ENCODE data around the gene PRKCD.
A peak's percentile ranks its signal among the peaks of the same experiment; 100 is the strongest.

Gene PRKCD

GRCh38 chr3:53188720-53189119 is 27.7 kb downstream of the PRKCD start:
- no peak for DNase-seq (ENCODE audit: low read depth in 1 of 2, low spot score in 1 of 2)

GRCh38 chr3:53189276-53189675 is 28.3 kb downstream of the PRKCD start:
- DNase-seq (ENCODE audit: low read depth in 1 of 2, low spot score in 1 of 2) = no peak

DNA sequence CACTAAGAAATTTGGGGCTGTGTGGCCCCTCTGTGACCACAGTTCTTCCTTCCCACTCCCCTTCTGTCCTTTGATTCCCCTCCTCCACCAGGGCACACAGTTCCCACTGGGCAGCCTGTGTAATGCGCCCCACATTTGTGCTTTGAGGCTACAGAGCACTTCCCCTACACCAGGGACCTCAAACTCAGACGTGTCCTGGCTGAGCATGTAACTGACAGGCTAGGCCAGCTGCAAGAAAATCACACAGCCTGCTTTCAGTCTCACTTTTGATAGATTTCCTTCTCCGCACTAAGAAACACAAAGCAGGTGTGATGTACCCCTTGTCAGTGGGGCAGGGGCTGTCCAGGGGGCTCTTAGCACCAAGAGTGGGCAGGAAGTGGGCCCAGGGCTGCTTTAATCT is 29.6 kb downstream of the PRKCD start:
- DNase-seq (ENCODE audit: low read depth in 1 of 2, low spot score in 1 of 2) = no peak

GRCh38 chr3:53191836-53192480 is 30.9 kb downstream of the PRKCD start:
- DNase-seq (ENCODE audit: low read depth in 1 of 2, low spot score in 1 of 2) = no peak

GRCh38 chr3:53192608-53193007 is 31.6 kb downstream of the PRKCD start:
- no peak for DNase-seq (ENCODE audit: low read depth in 1 of 2, low spot score in 1 of 2)

DNA sequence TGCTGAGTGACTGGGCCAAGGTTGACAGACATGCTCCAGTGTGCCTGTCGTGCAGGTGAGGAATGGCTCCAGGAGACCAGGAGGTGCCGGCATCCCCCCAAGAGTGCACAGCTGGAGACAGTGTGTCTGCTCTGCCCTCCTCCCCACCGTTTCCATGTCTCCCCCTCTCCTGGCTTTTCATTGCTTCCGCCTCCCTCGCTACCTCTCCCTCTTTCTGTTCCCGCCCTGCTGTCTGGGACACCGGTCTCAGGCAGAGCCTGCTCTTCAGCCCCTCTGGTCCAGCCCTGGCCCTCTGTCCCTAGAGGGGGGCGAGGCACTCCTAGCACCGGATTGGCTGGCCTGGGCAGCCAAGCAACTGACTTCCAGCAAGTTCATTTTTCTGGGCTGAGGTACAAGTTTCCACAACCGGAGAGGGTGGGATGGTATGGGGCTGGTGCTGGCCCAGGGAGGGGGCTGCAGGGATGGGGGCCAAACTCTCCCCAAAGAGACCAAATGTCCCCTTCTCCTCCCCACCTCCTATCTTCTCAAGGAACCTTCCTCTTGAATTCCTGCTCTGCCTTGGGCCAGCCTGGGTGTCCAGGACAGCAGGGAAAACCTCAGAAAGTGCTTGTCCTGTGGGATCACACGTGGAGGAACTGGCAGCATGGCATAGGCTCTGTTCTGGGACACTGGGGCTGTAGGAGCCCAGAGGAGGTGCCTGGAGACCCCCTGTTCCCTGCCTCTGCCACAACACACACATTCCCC is 32.6 kb downstream of the PRKCD start:
- no peak for DNase-seq (ENCODE audit: low read depth in 1 of 2, low spot score in 1 of 2)

DNA sequence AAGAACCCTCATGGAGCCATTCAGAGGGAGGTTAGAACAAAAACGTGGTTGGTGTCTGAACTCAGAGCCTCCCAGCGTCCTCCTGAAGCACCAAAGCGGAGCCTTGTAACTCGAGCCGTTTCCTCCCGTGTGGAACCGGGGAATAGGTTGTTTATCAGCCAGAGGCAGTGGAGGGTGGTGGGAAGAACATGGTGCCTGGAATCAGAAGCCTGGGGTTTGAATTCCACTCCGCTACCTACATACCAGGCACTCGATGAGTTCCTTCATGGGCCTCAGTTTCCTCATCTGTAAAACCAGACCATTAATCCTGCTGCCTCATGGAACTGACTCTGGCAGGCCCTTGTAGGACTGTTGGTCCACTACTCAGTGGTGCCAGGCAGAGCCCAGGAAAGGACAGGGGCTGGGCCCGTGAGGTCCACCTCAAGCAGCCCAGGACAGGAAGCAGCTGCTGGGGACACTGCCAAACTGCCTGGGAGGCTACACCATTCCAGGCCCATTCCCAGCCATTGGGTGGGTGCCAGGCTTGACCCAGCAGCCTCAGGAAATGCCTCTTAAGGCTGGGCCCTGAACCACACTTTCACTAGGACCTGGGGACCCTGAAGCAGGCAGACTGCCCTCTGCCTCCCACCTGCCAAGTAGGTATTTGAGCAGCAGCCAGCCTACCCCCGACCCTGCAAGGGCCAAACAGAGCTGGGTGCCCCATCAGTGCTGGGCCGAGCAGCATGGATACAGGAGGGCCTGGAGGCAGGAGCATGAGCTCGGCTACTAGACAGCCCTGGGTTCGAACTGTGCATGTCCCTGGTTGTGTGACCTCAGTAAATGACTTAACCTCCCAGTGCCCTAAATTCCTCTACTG is 33.4 kb downstream of the PRKCD start:
- no peak for DNase-seq (ENCODE audit: low read depth in 1 of 2, low spot score in 1 of 2)

GRCh38 chr3:53195066-53195450 is 34.0 kb downstream of the PRKCD start:
- DNase-seq (ENCODE audit: low read depth in 1 of 2, low spot score in 1 of 2) = no peak

DNA sequence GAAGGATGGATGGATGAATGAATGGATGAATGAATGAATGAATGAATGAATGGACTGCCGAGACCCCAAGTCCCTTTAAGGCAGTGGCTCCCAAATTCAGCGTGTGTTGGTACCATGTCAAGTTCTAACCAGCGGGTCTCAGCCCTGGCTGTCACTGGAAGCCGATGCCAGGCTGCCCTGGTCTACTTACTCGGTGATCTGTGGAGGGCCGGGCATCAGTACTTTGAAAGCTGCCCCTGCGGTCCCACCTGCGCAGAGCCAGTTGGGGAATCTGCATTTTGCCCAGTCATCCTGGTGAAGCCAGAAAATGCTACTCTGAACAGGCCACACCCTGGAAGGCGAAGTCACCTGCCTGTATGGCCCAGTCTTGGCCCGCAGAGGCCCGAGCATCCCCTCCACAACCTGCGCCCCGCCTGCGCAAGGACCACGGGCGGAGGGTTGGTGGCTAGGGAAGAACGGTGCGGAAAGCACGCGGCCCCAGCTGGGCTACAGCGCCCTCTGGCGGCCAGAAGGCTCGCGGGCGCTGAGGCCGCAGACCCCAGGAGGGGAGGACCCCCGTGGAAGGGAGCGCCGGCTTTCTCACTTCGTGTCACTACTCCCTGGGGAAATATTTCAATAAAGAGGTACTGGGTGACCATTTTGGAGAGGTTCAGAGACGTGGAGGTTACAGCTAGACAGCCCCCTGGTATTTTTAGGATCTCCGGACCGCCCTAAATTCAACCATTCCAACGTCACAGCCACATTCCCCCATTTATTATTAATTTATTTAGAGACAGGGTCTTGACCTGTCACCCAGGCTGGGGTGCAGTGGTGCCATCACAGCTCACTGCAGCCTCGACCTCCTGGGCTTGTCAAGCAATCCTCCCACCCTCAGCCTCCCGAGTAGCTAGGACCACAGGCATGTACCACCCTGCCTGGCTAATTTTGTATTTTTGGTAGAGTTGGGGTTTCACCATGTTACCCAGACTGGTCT is 34.9 kb downstream of the PRKCD start:
- peak; percentile 15 to 52 for DNase-seq (ENCODE audit: low read depth in 1 of 2, low spot score in 1 of 2)

DNA sequence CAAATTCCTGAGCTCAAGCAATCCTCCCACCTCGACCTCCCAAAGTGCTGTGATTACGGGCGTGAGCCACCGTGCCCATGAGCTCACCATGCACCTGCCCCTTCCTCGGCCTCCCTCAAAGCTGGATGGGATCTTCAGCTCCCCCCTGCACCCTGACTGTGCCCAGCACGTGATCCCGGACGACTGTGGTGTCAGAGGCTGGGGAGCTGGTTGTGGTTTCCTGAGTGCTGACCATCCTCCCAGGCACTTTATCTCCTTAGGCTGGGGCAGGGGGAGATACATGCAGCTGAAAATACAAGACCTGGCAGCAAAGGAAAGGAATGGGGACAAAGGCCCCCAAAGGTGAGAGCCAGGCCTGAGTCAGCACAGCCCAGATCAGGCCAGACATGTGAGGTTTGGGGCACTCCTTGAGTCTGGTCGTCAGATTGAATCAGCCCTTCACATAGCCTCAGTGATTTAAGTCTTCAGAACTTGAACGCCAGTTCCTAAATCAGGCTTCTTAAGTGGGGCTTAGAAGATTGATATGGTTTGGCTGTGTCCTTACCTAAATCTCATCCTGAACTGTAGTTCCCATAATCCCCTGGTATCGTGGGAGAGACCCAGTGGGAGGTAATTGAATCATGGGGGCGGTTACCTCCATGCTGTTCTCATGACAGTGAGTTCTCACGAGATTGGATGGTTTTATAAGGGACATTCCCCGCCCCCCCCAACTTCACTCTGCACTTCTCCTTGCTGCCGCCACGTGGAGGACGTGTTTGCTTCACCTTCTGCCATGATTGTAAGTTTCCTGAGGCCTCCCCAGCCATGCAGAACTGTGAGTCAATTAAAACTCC is 35.8 kb downstream of the PRKCD start:
- DNase-seq (ENCODE audit: low read depth in 1 of 2, low spot score in 1 of 2) = no peak

DNA sequence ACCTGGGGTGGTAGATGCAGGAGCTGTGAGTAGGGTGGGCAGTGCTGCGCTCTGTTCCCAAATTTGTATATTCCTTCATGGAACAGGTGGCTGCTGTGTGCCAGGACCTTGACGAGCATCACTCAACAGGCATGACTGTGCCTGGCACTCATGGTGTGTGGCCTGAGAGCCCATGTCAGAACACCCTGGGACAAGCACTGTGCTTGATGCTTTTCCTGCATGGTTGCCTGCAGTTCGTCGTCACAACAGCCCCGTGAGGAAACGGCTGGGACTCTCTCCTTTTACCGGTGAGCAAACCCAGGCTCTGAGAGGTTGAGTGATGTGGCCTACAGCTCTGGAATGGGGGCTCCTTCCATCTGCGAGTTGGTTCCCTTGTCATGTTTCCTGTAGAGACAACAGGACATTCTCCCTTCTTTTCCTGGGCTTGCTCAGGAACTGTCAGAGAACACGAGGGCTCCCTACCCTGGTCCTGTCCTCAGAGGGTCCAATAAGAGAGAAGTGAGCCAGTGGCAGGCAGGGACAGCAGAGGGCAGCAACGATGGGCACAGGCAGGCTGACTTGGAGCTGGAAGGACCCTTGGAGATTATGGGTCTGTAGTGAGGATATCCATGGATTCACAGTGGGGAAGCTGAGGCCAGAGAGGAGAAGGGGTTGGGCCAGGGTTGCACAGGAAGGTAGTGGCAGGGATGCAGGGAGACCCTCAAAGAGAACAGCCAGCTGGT is 37.4 kb downstream of the PRKCD start:
- no peak for DNase-seq (ENCODE audit: low read depth in 1 of 2, low spot score in 1 of 2)

DNA sequence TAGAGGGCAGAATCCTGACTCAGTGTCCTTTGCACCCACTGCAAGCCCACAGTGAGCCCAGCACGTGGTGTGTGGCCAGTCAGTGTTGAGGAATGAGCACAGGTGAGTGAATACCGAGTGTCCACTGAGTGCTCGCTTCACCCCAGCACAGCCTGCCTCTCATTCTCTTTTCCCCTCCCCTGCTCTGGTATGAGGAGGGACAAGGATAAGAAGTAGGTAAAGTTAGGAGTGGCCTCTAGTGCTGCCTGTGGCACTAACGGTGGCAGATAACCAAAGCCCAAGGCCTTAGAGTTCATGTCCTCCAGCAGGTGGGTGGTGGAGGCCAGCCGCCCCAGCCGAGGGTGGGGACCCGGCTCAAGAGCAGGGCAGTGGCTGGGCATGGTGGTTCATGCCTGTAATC is 38.0 kb downstream of the PRKCD start:
- DNase-seq (ENCODE audit: low read depth in 1 of 2, low spot score in 1 of 2) = no peak

GRCh38 chr3:53199834-53200233 is 38.8 kb downstream of the PRKCD start:
- no peak for DNase-seq (ENCODE audit: low read depth in 1 of 2, low spot score in 1 of 2)

DNA sequence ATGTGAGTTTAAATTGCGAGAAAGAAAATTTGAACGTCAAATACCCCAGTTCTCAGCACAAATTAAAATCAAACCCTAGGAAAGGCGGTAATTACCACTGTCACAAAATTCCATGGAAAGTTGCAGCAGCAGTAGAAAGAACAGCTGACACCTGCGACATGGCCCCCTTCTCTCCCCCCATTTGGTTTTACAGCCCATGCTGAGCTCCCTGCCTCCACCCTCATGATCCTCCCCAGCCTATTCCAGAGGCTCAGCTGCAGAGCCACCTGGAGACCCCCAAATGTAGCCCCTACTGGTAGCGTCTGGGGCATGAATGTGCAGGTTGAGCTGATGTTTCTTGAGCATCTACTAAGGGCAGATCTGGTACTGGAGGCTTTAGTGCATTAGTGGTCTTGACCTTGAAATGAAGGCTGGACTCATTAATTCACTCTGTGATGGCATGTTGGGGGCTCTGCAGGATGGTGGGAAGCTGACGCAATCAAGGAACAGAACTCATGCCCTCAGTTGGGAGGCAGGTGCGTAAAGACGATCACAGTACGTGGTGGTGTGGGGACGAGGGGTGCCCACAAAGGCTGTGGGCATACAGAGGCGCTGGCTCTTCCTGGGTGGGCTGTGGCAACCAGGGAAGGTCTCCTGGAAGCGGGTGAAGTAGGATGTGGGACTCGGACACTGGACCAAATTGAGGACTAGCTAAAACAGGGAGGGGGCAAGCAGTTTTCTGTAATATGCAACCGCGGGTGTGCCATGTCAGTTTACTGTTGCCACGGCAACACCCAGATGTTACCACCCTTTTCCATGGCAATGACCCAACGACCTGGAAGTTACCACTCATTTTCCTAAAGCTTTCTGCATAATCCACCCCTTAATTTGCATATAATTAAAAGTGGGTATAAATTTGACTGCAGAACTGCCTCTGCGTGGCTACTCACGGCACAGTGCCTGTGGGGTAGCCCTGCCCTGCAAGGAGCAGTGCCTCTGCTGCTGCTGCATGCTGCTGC is 39.8 kb downstream of the PRKCD start:
- no peak for DNase-seq (ENCODE audit: low read depth in 1 of 2, low spot score in 1 of 2)

DNA sequence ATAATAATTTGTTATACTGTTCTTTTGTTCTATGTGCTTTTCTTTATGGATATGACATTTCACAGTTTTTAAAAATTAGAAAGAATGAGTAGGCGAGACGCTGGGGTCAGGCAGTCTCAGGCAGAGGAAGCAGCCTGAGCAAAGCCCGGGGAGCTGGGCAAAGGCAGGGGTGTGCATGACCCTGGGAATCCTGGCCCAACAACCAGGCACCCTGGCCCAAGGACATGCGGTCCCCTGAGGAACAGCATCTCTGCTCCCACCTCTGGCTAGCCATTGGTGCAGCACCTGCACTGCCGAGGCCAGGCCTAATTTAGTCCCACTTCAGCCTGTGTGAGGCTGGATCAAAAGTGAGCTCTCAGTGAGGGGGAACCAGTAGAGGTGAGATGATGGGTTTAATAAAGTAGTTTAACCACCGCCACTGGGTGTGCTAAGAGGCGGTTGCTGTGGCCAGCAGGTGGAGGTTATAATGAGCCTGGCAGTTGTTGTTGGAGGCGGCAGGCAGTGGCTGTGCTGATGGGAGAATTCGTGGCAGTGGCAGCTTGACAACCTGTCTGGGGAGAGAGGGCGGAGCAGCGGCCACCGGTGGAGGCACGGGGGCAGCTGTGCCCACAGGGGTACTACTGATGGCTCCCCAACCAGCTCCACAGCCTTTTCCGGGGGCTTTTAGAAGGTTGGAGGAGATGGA is 41.5 kb downstream of the PRKCD start:
- DNase-seq (ENCODE audit: low read depth in 1 of 2, low spot score in 1 of 2) = no peak

GRCh38 chr3:53211706-53212702 is 51.0 kb downstream of the PRKCD start:
- DNase-seq (ENCODE audit: low read depth in 1 of 2, low spot score in 1 of 2) = no peak

All from stimulated activated CD4-positive, alpha-beta T cell treated with anti-CD3 and anti-CD28 coated beads, Interleukin-15, amount 100 ng/mL, for 1 hour (primary cell).